Lung (tissue), 12 donors: Measurements from ENCODE around the gene SLC22A5. TPM values are rescaled to one million over a fixed set of nuclear protein-coding genes. Genes with fewer than 3 reads are reported as not detected.

Experiments used
- ATAC-seq: fragments of 200-7000 bp; cut with Tn5 transposase; one replicate; pipeline ENCODE4 v1.9.1; 2020; ENCODE audit warnings: moderate number of reproducible peaks; ENCODE audit not compliant: insufficient read depth, low FRiP score
- DNase-seq, 3 donors: peaks; one replicate each; pipeline ENCODE4 v3.0.0-alpha.2; 2013 to 2017
- H3K27ac ChIP-seq, 2 donors: one replicate each; pipeline ENCODE4 v1.5.1; 2013; ENCODE audit warnings: mild to moderate bottlenecking in 2 of 2, moderate library complexity in 2 of 2, control low read depth in 1 of 2, inconsistent platforms in 1 of 2, low read depth in 1 of 2, low read length in 1 of 2
- H3K27me3 ChIP-seq, 3 donors: one replicate each; pipeline ENCODE4 v1.5.1; 2013; ENCODE audit warnings: low read length in 2 of 3; ENCODE audit not compliant: control insufficient read depth in 3 of 3, insufficient read depth in 3 of 3
- H3K36me3 ChIP-seq, 4 donors: one replicate each; pipeline ENCODE4 v1.5.1; 2013; ENCODE audit warnings: low read length in 4 of 4, mild to moderate bottlenecking in 1 of 4, moderate library complexity in 1 of 4; ENCODE audit not compliant: control insufficient read depth in 4 of 4, insufficient read depth in 4 of 4
- H3K4me1 ChIP-seq, 5 donors: one replicate each; pipeline ENCODE4 v1.5.1; 2013; ENCODE audit warnings: low read length in 5 of 5, mild to moderate bottlenecking in 2 of 5, moderate library complexity in 1 of 5; ENCODE audit not compliant: control insufficient read depth in 5 of 5, insufficient read depth in 5 of 5
- H3K4me3 ChIP-seq: one replicate; pipeline ENCODE4 v1.5.1; 2013; ENCODE audit warnings: mild to moderate bottlenecking, control low read depth, moderate library complexity
- H3K9ac ChIP-seq, 2 donors: one replicate each; pipeline ENCODE4 v1.5.1; 2013; ENCODE audit warnings: low read length in 2 of 2, control low read depth in 1 of 2; ENCODE audit not compliant: insufficient read depth in 1 of 2
- H3K9me3 ChIP-seq, 4 donors: one replicate each; pipeline ENCODE4 v1.5.1; 2013; ENCODE audit warnings: low read length in 3 of 4, mild to moderate bottlenecking in 1 of 4, moderate library complexity in 1 of 4; ENCODE audit not compliant: control insufficient read depth in 4 of 4, insufficient read depth in 3 of 4
- CTCF ChIP-seq: IDR thresholded peaks from 2 replicates; pipeline ENCODE4 v1.5.1; 2012; ENCODE audit warnings: mild to moderate bottlenecking; ENCODE audit errors: control extremely low read depth, extremely low read depth
- WGBS, 2 donors: extraction: QIAGEN DNeasy Blood & Tissue Kit; methylation state at CpG; one replicate each; pipeline ENCODE4 v1.1.7; 2013; 5-methylcytosine and 5-hydroxymethylcytosine counted together
- polyA plus RNA-seq, 2 donors: library from polyadenylated mRNA; stranded (reverse); fragments of 200-250 nt; gene quantifications; one replicate each; pipeline ENCODE4 v1.2.1, GENCODE V29; 2013
- total RNA-seq, 2 donors: library from RNA; depleted of rRNA in 1 of 2; stranded (reverse); fragments of >200 nt in 1 of 2; gene quantifications; one replicate each; pipeline ENCODE4 v1.2.1, GENCODE V29; 2014 to 2021
- donor health status: control.
- donor health status: control.
- donor health status: Bipolar disorder and iron deficiency.
- donor health status: healthy.
- donor health status: DM: yes; HTN: yes; CAD: no.

SLC22A5 gene
- total and polyA plus RNA-seq, 4 donors = 4.6 to 12.7 (median 7.9) TPM

GRCh38 chr5:132405646-132406045 is 36.1 kb downstream of the SLC22A5 start:
- DNase-seq (no peak), ATAC-seq (no peak)

GRCh38 chr5:132406144-132406783 is 36.8 kb downstream of the SLC22A5 start:
- Histone ChIP-seq H3K9me3 (no peaks in the 10 kb centered on the region), H3K27ac (peak overlapping the region in 1 of 2 donors; percentile 59), H3K27me3 (no peaks in the 10 kb centered on the region), H3K36me3 (no peaks in the 10 kb centered on the region), H3K4me1 (peaks cover 0 to 11% (median 1%) of the 10 kb centered on the region in 5 donors), H3K9ac (no peak overlapping the region), H3K4me3 (no peak overlapping the region)
- ATAC-seq (no peak), DNase-seq (no peak)
- no peak for TF ChIP-seq CTCF
- 76 to 82% methylated on average over 4 of the region's 4 CpGs for WGBS, 2 donors

More at GRCh38 chr5:132405646-132406045, 36.1 kb downstream of the SLC22A5 start:
- no peak overlapping the region for H3K27ac ChIP-seq
- no peaks in the 10 kb centered on the region for H3K9me3 ChIP-seq
- no peak overlapping the region for H3K4me3 ChIP-seq
- H3K27me3 ChIP-seq = no peaks in the 10 kb centered on the region
- H3K4me1 ChIP-seq = peaks cover 0 to 11% (median 1%) of the 10 kb centered on the region in 5 donors
- no peak overlapping the region for H3K9ac ChIP-seq
- 41 to 60% methylated on average over 1 of the region's 1 CpG for WGBS, 2 donors
- H3K36me3 ChIP-seq = no peaks in the 10 kb centered on the region
- no peak for TF ChIP-seq CTCF

- TF ChIP-seq CTCF = no peak
- peaks cover 5 to 24% (median 10%) of the 10 kb centered on the region in 5 donors for H3K4me1 ChIP-seq
- H3K9me3 ChIP-seq = no peaks in the 10 kb centered on the region
- ATAC-seq (no peak), DNase-seq (no peak)
- no peak overlapping the region for H3K9ac ChIP-seq
- H3K4me3 ChIP-seq = no peak overlapping the region
- no peaks in the 10 kb centered on the region for H3K36me3 ChIP-seq
- no peak overlapping the region for H3K27ac ChIP-seq
- WGBS, 2 donors = 91 to 92% methylated on average over 3 of the region's 3 CpGs
- H3K27me3 ChIP-seq = no peaks in the 10 kb centered on the region
These were observed 38.5 kb downstream of the SLC22A5 start for GRCh38 chr5:132407970-132408369.

- ATAC-seq = no peak
- DNase-seq = no peak
- H3K9me3 ChIP-seq = no peaks in the 10 kb centered on the region
- H3K27ac ChIP-seq = no peak overlapping the region
- peaks cover 5 to 24% (median 10%) of the 10 kb centered on the region in 5 donors for H3K4me1 ChIP-seq
- no peak for TF ChIP-seq CTCF
- no peaks in the 10 kb centered on the region for H3K36me3 ChIP-seq
- H3K4me3 ChIP-seq = no peak overlapping the region
- H3K27me3 ChIP-seq = no peaks in the 10 kb centered on the region
- no peak overlapping the region for H3K9ac ChIP-seq
- WGBS, 2 donors = 86 to 89% methylated on average over 6 of the region's 6 CpGs
These were observed 38.9 kb downstream of the SLC22A5 start for GRCh38 chr5:132408456-132408855.
